ENCODE data around the gene GPR21. TPM values are rescaled to one million over a fixed set of nuclear protein-coding genes. Genes with fewer than 3 reads are reported as not detected.

Gene GPR21
- total and polyA plus RNA-seq, 2 of the 13 experiments (the other 11 are each of a cell fraction or from before 2014, with no cell fraction given), result 0.29 to 0.32 TPM

DNA sequence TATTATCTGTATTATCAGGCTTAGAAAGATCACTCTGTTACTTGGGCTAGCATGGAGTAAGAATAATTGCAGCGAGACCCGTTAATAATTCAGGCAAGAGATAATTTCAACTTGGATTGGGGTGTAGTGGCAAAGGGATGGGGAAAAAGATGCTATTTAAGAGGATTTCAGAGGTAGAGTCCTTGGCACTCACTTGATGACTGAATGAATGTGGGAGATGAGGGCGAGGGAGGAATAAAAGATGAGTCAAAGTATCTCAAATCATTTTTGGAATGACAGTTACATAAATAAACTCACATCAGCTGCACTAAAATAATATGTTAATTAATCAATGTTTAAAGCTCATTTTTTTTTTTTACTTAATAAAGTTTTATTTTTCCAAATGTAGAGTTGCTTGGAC, 4.5 kb upstream of the GPR21 start (continued):
- TF ChIP-seq NCOA1 (CRISPR knock-in tag; IDR thresholded peaks at IDR 0.05) (no peak), ZNF3 (CRISPR knock-in tag; IDR thresholded peaks at IDR 0.05) (no peak), HOXA7 (CRISPR knock-in tag; IDR thresholded peaks at IDR 0.05) (no peak), GPN1 (CRISPR knock-in tag; IDR thresholded peaks at IDR 0.05; ENCODE audit: borderline replicate concordance) (no peak), IKZF1 (IDR thresholded peaks at IDR 0.05) (no peak), KMT2A (CRISPR knock-in tag; IDR thresholded peaks at IDR 0.05) (no peak), HDAC1 (CRISPR knock-in tag; IDR thresholded peaks at IDR 0.05) (no peak)
- TF ChIP-seq, protein P1, sequence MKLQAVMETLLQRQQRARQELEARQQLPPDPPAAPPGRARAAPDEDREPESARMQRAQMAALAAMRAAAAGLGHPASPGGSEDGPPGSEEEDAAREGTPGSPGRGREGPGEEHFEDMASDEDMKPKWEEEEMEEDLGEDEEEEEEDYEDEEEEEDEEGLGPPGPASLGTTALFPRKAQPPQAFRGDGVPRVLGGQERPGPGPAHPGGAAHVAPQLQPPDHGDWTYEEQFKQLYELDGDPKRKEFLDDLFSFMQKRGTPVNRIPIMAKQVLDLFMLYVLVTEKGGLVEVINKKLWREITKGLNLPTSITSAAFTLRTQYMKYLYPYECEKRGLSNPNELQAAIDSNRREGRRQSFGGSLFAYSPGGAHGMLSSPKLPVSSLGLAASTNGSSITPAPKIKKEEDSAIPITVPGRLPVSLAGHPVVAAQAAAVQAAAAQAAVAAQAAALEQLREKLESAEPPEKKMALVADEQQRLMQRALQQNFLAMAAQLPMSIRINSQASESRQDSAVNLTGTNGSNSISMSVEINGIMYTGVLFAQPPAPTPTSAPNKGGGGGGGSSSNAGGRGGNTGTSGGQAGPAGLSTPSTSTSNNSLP (IDR thresholded peaks at IDR 0.05; ENCODE audit: low read depth, low read length), result no peak

GRCh38 chr9:123031963-123032362, 1.5 kb upstream of the GPR21 start:
- Histone ChIP-seq H3K27me3 (ENCODE audit: control insufficient read depth in 1 of 2, insufficient read depth in 2 of 2, low read length in 2 of 2) (no peaks in the 10 kb centered on the region), H3K27ac (ENCODE audit: extremely low read length, insufficient read depth, low read length) (no peak overlapping the region), H3K4me2 (ENCODE audit: low read depth, low read length) (no peak overlapping the region), H3K4me1 (ENCODE audit: insufficient read depth, low read length) (peaks cover 7% of the 10 kb centered on the region), H3K9me3 (ENCODE audit: low read length) (no peaks in the 10 kb centered on the region), H4K20me1 (ENCODE audit: insufficient read depth, low read length) (no peaks in the 10 kb centered on the region), H3K79me2 (ENCODE audit: insufficient read depth, low read length) (no peaks in the 10 kb centered on the region), H3K36me3 (replicated peaks in 1 of 2; ENCODE audit: control insufficient read depth in 1 of 2, insufficient read depth in 2 of 2, low read length in 2 of 2) (peaks cover 10 to 33% of the 10 kb centered on the region in 2 experiments), H2AFZ (ENCODE audit: low read length) (no peak overlapping the region), H3K9ac (ENCODE audit: insufficient read depth, low read depth, low read length) (no peak overlapping the region), H3K4me3 (replicated peaks in 1 of 3; ENCODE audit: insufficient read depth in 1 of 3, low read depth in 2 of 3, low read length in 3 of 3) (no peak overlapping the region)
- DNase-seq (ENCODE audit: low spot score) (no peak), FAIRE-seq (no peak), ATAC-seq (no peak)
- intact Hi-C loops (cut with micrococcal nuclease; ENCODE audit: unreplicated experiment) (no loop called here), in situ Hi-C loops (cut with HindIII; ENCODE audit: extremely low pct_ligation_motif_present, low pct_unique_long_range_greater_than_20kb) (no loop called here)
- ChIA-PET POLR2A (no interaction called here), CTCF (ENCODE audit: low intra/inter-chr PET ratio, low total read pairs) (no interaction called here)
- BruUV-seq (replicated peaks), result no TSS peak
- WGBS (ENCODE audit: low lambda C conversion rate), result 97% methylated on average over 1 of the region's 1 CpG
- no peak for TF ChIP-seq REL (CRISPR knock-in tag; conservative IDR thresholded peaks at IDR 0.05)
- TF ChIP-seq ZSCAN25 (CRISPR knock-in tag; IDR thresholded peaks at IDR 0.05), result no peak
- TF ChIP-seq ZNF460 (CRISPR knock-in tag; IDR thresholded peaks at IDR 0.05; ENCODE audit: borderline replicate concordance), result no peak
- no peak for TF ChIP-seq ZNF652 (CRISPR knock-in tag; IDR thresholded peaks at IDR 0.05; ENCODE audit: borderline replicate concordance, low read depth)
- TF ChIP-seq ERF (CRISPR knock-in tag; IDR thresholded peaks at IDR 0.05), result no peak
- TF ChIP-seq ZNF609 (CRISPR knock-in tag; IDR thresholded peaks at IDR 0.05; ENCODE audit: borderline replicate concordance), result no peak
- no peak for TF ChIP-seq ZNF678 (CRISPR knock-in tag; IDR thresholded peaks at IDR 0.05)
- TF ChIP-seq E2F5 (CRISPR knock-in tag; conservative IDR thresholded peaks at IDR 0.05), result no peak
